Right lung (tissue), 5 donors: ENCODE measurements around the gene EIF4EBP2. TPM values are rescaled to one million over a fixed set of nuclear protein-coding genes. Genes with fewer than 3 reads are reported as not detected.

Experiments used
- DNase-seq, 2 donors: peaks; one replicate each; pipeline ENCODE4 v3.0.0-alpha.2; 2013
- polyA plus RNA-seq, 5 donors: library from polyadenylated mRNA; unstranded; fragments of 120-200 nt; gene quantifications; one replicate each; pipeline versions ENCODE4 v1.2.1 to v1.2.3, GENCODE V29; 2013; ENCODE audit warnings: inconsistent platforms in 1 of 5, low replicate concordance in 1 of 5; ENCODE audit not compliant: insufficient read length in 5 of 5, insufficient read depth in 1 of 5

The EIF4EBP2 gene
- polyA plus RNA-seq, 5 donors, result 60.3 to 77.1 (median 70.6) TPM

GRCh38 chr10:70458329-70459060, 54.5 kb downstream of the EIF4EBP2 start:
- no peak for DNase-seq

GRCh38 chr10:70459061-70459773, 55.3 kb downstream of the EIF4EBP2 start:
- DNase-seq, result no peak

GRCh38 chr10:70459774-70460490, 56.0 kb downstream of the EIF4EBP2 start:
- no peak for DNase-seq

- no peak for DNase-seq
Observed at GRCh38 chr10:70461397-70462348, 57.7 kb downstream of the EIF4EBP2 start.

- no peak for DNase-seq
Observed at GRCh38 chr10:70462349-70462984, 58.5 kb downstream of the EIF4EBP2 start.

- no peak for DNase-seq
Observed at GRCh38 chr10:70465278-70465677, 61.3 kb downstream of the EIF4EBP2 start.

- DNase-seq, result no peak
Observed at GRCh38 chr10:70465832-70466231, 61.9 kb downstream of the EIF4EBP2 start.

- no peak for DNase-seq
Observed at GRCh38 chr10:70466951-70467350, 63.0 kb downstream of the EIF4EBP2 start.

GRCh38 chr10:70472799-70473454, 69.0 kb downstream of the EIF4EBP2 start:
- no peak for DNase-seq

GRCh38 chr10:70474780-70475179, 70.8 kb downstream of the EIF4EBP2 start:
- no peak for DNase-seq

GRCh38 chr10:70475661-70476060, 71.7 kb downstream of the EIF4EBP2 start:
- no peak for DNase-seq

GRCh38 chr10:70476249-70477035, 72.5 kb downstream of the EIF4EBP2 start:
- no peak for DNase-seq

GRCh38 chr10:70477661-70478162, 73.8 kb downstream of the EIF4EBP2 start:
- DNase-seq, result no peak

Other genes starting within 250 kb of the EIF4EBP2 start
- 100 to 1,000 TPM; 105 to 143 (median 124) TPM for gene SAR1A, start 233.6 kb upstream of the EIF4EBP2 start, polyA plus RNA-seq
- 100 to 1,000 TPM; 111 to 148 (median 121) TPM for gene PPA1, start 170.7 kb upstream of the EIF4EBP2 start, polyA plus RNA-seq
- under 1 TPM; 0.22 to 0.66 (median 0.44) TPM for gene NPFFR1, start 120.1 kb upstream of the EIF4EBP2 start, polyA plus RNA-seq
- gene LRRC20, start 21.5 kb upstream of the EIF4EBP2 start, polyA plus RNA-seq, result 10 to 100 TPM; 12.6 to 16.8 (median 12.8) TPM
- gene NODAL, start 37.5 kb downstream of the EIF4EBP2 start, polyA plus RNA-seq, result under 1 TPM; 0.42 to 0.82 (median 0.63) TPM
- 10 to 100 TPM; 18.0 to 33.6 (median 24.7) TPM for gene PALD1, start 74.6 kb downstream of the EIF4EBP2 start, polyA plus RNA-seq
- gene PRF1, start 198.6 kb downstream of the EIF4EBP2 start, polyA plus RNA-seq, result 1 to 10 TPM; 2.6 to 5.2 (median 3.0) TPM